ENCODE measurements around the gene LITAFD. TPM values are rescaled to one million over a fixed set of nuclear protein-coding genes. Genes with fewer than 3 reads are reported as not detected.
"Not testable (repeated sequence)": the region's sequence is repeated elsewhere in the genome, so short reads cannot be mapped to it uniquely, and the experiment has no call there.

The LITAFD gene
- total RNA-seq, 1 donor from 2014 or later: not detected

DNA sequence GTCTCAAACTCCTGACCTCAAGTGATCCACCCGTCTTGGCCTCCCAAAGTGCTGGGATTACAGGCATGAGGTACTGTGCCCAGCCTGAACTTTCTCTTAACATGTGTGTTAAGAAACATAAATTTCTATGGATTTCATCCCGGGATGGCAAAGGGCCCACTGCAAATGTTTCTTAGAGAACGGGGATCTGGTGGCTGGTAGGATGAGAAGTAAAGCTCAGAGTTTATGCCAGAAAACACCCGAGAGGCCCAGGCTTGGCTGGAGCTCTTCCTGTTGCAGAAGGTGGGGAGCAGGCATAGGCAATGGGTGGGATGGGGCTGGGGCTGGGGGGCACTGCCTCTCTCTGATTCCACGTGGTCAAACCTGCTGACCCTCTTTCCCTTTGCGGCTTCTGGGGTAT is 7.8 kb upstream of the LITAFD start:
- peak overlapping the region; percentile 59 for H3K27ac Mint-ChIP-seq
- DNase-seq (no peak), ATAC-seq (ENCODE audit: low read depth) (no peak)
- H3K4me3 Mint-ChIP-seq: no peak overlapping the region
- intact Hi-C loops (cut with micrococcal nuclease): no loop called here
- H3K9me3 Mint-ChIP-seq: no peaks in the 10 kb centered on the region
- ChIA-PET POLR2A (no interaction called here), CTCF (interaction anchor here (1.2 kb wide), 2 partner anchors 9 to 16 kb away, joined by 3 read pairs; no protein-coding TSS in a partner anchor)
- TF ChIP-seq CTCF (IDR thresholded peaks at IDR 0.05): no peak
- H3K36me3 Mint-ChIP-seq (ENCODE audit: low read depth): no peaks in the 10 kb centered on the region
- H3K27me3 Mint-ChIP-seq: no peaks in the 10 kb centered on the region
- H3K4me1 Mint-ChIP-seq: peaks cover 23% of the 10 kb centered on the region

GRCh38 chr16:8875317-8875716 is 6.8 kb upstream of the LITAFD start:
- intact Hi-C loops (cut with micrococcal nuclease); CTCF ChIA-PET: not testable (repeated sequence)
- POLR2A ChIA-PET: interaction anchor here (0.7 kb wide), 1 partner anchor 308 kb away, joined by 3 read pairs; no protein-coding TSS in a partner anchor

GRCh38 chr16:8877894-8878522 is 4.1 kb upstream of the LITAFD start:
- ChIA-PET CTCF (interaction anchor here (1.1 to 3.9 kb wide), 2 partner anchors 8 to 12 kb away, joined by 4 to 36 read pairs; partner anchors contain the start of gene CARHSP1), POLR2A (interaction anchor here (1.0 kb wide), 2 partner anchors 9 to 260 kb away, joined by 3 read pairs; partner anchors contain the start of gene CARHSP1)
- DNase-seq (no peak), ATAC-seq (ENCODE audit: low read depth) (no peak)
- Mint-ChIP-seq H3K27me3 (no peaks in the 10 kb centered on the region), H3K9me3 (no peaks in the 10 kb centered on the region), H3K4me1 (peaks cover 6% of the 10 kb centered on the region), H3K36me3 (ENCODE audit: low read depth) (no peaks in the 10 kb centered on the region), H3K4me3 (no peak overlapping the region), H3K27ac (no peak overlapping the region)
- TF ChIP-seq CTCF (IDR thresholded peaks at IDR 0.05): no peak
- intact Hi-C loops (cut with micrococcal nuclease): no loop called here

More at GRCh38 chr16:8875317-8875716, 6.8 kb upstream of the LITAFD start:
- not testable (repeated sequence) for H3K36me3 Mint-ChIP-seq (ENCODE audit: low read depth); ATAC-seq (ENCODE audit: low read depth); H3K27me3 Mint-ChIP-seq; DNase-seq; H3K4me3 Mint-ChIP-seq; H3K27ac Mint-ChIP-seq; H3K9me3 Mint-ChIP-seq
- peaks cover 18% of the 10 kb centered on the region for H3K4me1 Mint-ChIP-seq

DNA sequence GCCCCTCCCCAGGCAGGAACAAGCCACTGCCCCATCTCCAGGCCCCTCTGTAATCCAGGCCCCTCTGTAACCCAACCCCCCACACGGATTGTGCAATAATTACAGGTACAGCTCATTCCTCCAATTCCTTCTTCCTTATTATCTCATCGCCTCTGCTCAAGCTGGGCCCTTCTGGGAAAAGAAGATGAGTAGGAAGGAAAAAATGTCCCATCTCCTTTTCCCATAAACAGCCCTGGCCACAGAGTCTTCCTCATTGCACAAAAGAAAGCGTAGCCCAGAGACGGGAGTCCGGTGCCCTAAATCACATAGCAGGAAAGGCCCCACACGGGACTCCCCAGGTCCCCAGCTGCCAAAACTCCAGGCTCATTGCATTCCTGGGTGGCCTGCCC is 3.6 kb upstream of the LITAFD start:
- ATAC-seq (ENCODE audit: low read depth) (no peak), DNase-seq (no peak)
- POLR2A ChIA-PET: interaction anchor here (1.0 kb wide), 2 partner anchors 9 to 260 kb away, joined by 3 read pairs; partner anchors contain the start of gene CARHSP1
- Mint-ChIP-seq H3K9me3 (no peaks in the 10 kb centered on the region), H3K27ac (no peak overlapping the region), H3K4me1 (peaks cover 6% of the 10 kb centered on the region), H3K4me3 (no peak overlapping the region), H3K36me3 (ENCODE audit: low read depth) (no peaks in the 10 kb centered on the region), H3K27me3 (no peaks in the 10 kb centered on the region)
- CTCF ChIA-PET: interaction anchor here (1.1 to 3.9 kb wide), 3 partner anchors 8 to 216 kb away, joined by 4 to 36 read pairs (median 9); partner anchors contain the start of gene CARHSP1
- intact Hi-C loops (cut with micrococcal nuclease): no loop called here
- TF ChIP-seq CTCF (IDR thresholded peaks at IDR 0.05): no peak

GRCh38 chr16:8880839-8881510 is 1.2 kb upstream of the LITAFD start:
- H3K36me3 Mint-ChIP-seq (ENCODE audit: low read depth): no peaks in the 10 kb centered on the region
- POLR2A ChIA-PET: interaction anchor here (0.6 to 3.0 kb wide), 4 partner anchors 10 to 249 kb away, joined by 3 to 15 read pairs (median 4); partner anchors contain the start of gene CARHSP1
- no peaks in the 10 kb centered on the region for H3K9me3 Mint-ChIP-seq
- peaks cover 10% of the 10 kb centered on the region for H3K4me1 Mint-ChIP-seq
- no peak for TF ChIP-seq CTCF (IDR thresholded peaks at IDR 0.05)
- H3K27me3 Mint-ChIP-seq: peaks cover 10% of the 10 kb centered on the region
- ATAC-seq (ENCODE audit: low read depth) (no peak), DNase-seq (no peak)
- intact Hi-C loops (cut with micrococcal nuclease): loop anchor here (1.0 kb wide), 4 partner anchors 13 to 314 kb away; partner anchors contain the start of genes PMM2 and TMEM186
- CTCF ChIA-PET: interaction anchor here (0.6 to 3.9 kb wide), 24 partner anchors 9 to 314 kb away, joined by 3 to 36 read pairs (median 4); partner anchors contain the start of genes CARHSP1, PMM2 and TMEM186
- H3K4me3 Mint-ChIP-seq: no peak overlapping the region
- no peak overlapping the region for H3K27ac Mint-ChIP-seq
